HEK293 (cell line): ENCODE data around the gene POFUT2.
A peak's percentile ranks its signal among the peaks of the same experiment; 100 is the strongest.

ENCODE experiments used
- CTCF ChIP-seq: fragments of 450-650 bp; formaldehyde crosslinking; IDR thresholded peaks from 2 replicates; pipeline ENCODE4 v1.5.1; 2016; ENCODE audit warnings: missing biosample characterization, missing genetic modification characterization
- GLI4 ChIP-seq: fragments of 450-650 bp; formaldehyde crosslinking; IDR thresholded peaks from 2 replicates; pipeline ENCODE4 v1.5.1; 2016; ENCODE audit warnings: missing biosample characterization, missing genetic modification characterization
- KLF1 ChIP-seq: fragments of 450-650 bp; formaldehyde crosslinking; IDR thresholded peaks from 2 replicates; pipeline ENCODE4 v1.5.1; 2016; ENCODE audit warnings: missing biosample characterization, missing genetic modification characterization
- KLF16 ChIP-seq: fragments of 450-650 bp; formaldehyde crosslinking; IDR thresholded peaks from 2 replicates; pipeline ENCODE4 v1.5.1; 2017; ENCODE audit warnings: missing biosample characterization, missing genetic modification characterization
- KLF17 ChIP-seq: fragments of 450-650 bp; formaldehyde crosslinking; IDR thresholded peaks from 2 replicates; pipeline ENCODE4 v1.5.1; 2016; ENCODE audit warnings: missing biosample characterization, missing genetic modification characterization
- MEIS1 ChIP-seq: sonication (generic); formaldehyde crosslinking; IDR thresholded peaks from 2 replicates; pipeline ENCODE4 v1.8.1; 2022; ENCODE audit warnings: missing genetic modification reagents, mild to moderate bottlenecking, borderline replicate concordance
- PRDM2 ChIP-seq: fragments of 450-650 bp; formaldehyde crosslinking; IDR thresholded peaks from 2 replicates; pipeline ENCODE4 v1.5.1; 2016; ENCODE audit warnings: missing biosample characterization, missing genetic modification characterization, borderline replicate concordance
- PRDM6 ChIP-seq: fragments of 450-650 bp; formaldehyde crosslinking; IDR thresholded peaks from 2 replicates; pipeline ENCODE4 v1.5.1; 2017; ENCODE audit warnings: missing biosample characterization, missing genetic modification characterization
- SETDB1 ChIP-seq: IDR thresholded peaks from one replicate; pipeline ENCODE4 v1.6.1; 2017; ENCODE audit warnings: mild to moderate bottlenecking, low read length, moderate library complexity, mixed read lengths; ENCODE audit not compliant: insufficient read length
- ZBTB7A ChIP-seq: fragments of 450-650 bp; formaldehyde crosslinking; IDR thresholded peaks from 2 replicates; pipeline ENCODE4 v1.5.1; 2016; ENCODE audit warnings: low read depth, missing biosample characterization, missing genetic modification characterization
- ZFP3 ChIP-seq: fragments of 450-650 bp; formaldehyde crosslinking; IDR thresholded peaks from 2 replicates; pipeline ENCODE4 v1.5.1; 2016; ENCODE audit warnings: low read depth, missing biosample characterization, missing genetic modification characterization
- ZNF133 ChIP-seq: fragments of 450-650 bp; formaldehyde crosslinking; IDR thresholded peaks from 2 replicates; pipeline ENCODE4 v1.5.1; 2016; ENCODE audit warnings: missing biosample characterization, missing genetic modification characterization
- ZNF146 ChIP-seq: fragments of 450-650 bp; formaldehyde crosslinking; IDR thresholded peaks from 2 replicates; pipeline ENCODE4 v1.5.1; 2016; ENCODE audit warnings: missing biosample characterization, missing genetic modification characterization
- ZNF174 ChIP-seq: fragments of 450-650 bp; formaldehyde crosslinking; IDR thresholded peaks from 2 replicates; pipeline ENCODE4 v1.5.0; 2017; ENCODE audit warnings: missing biosample characterization, mild to moderate bottlenecking, missing genetic modification characterization
- ZNF214 ChIP-seq: fragments of 450-650 bp; formaldehyde crosslinking; IDR thresholded peaks from 2 replicates; pipeline ENCODE4 v1.5.1; 2017; ENCODE audit warnings: missing biosample characterization, mild to moderate bottlenecking, missing genetic modification characterization, borderline replicate concordance
- ZNF311 ChIP-seq: fragments of 450-650 bp; formaldehyde crosslinking; IDR thresholded peaks from 2 replicates; pipeline ENCODE4 v1.5.1; 2017; ENCODE audit warnings: missing biosample characterization, missing genetic modification characterization, borderline replicate concordance
- ZNF324 ChIP-seq: fragments of 450-650 bp; formaldehyde crosslinking; IDR thresholded peaks from 2 replicates; pipeline ENCODE4 v1.5.1; 2016; ENCODE audit warnings: missing biosample characterization, missing genetic modification characterization
- ZNF366 ChIP-seq: fragments of 450-650 bp; formaldehyde crosslinking; conservative IDR thresholded peaks from 2 replicates; pipeline ENCODE4 v1.5.1; 2016; ENCODE audit warnings: missing biosample characterization, missing genetic modification characterization
- ZNF391 ChIP-seq: fragments of 450-650 bp; formaldehyde crosslinking; IDR thresholded peaks from 2 replicates; pipeline ENCODE4 v1.5.1; 2016; ENCODE audit warnings: low read depth, missing biosample characterization, missing genetic modification characterization, borderline replicate concordance
- ZNF404 ChIP-seq: fragments of 450-650 bp; formaldehyde crosslinking; IDR thresholded peaks from 2 replicates; pipeline ENCODE4 v1.5.1; 2017; ENCODE audit warnings: missing biosample characterization, missing genetic modification characterization
- ZNF449 ChIP-seq: fragments of 450-650 bp; formaldehyde crosslinking; IDR thresholded peaks from 2 replicates; pipeline ENCODE4 v1.5.1; 2017; ENCODE audit warnings: missing biosample characterization, mild to moderate bottlenecking, missing genetic modification characterization, moderate library complexity
- ZNF530 ChIP-seq: fragments of 450-650 bp; formaldehyde crosslinking; IDR thresholded peaks from 2 replicates; pipeline ENCODE4 v1.5.1; 2016; ENCODE audit warnings: low read depth, missing biosample characterization, missing genetic modification characterization
- ZNF549 ChIP-seq: fragments of 450-650 bp; IDR thresholded peaks from 2 replicates; pipeline ENCODE4 v1.5.1; 2018; ENCODE audit warnings: missing biosample characterization, missing genetic modification characterization, mild to moderate bottlenecking, inconsistent platforms, moderate library complexity
- ZNF629 ChIP-seq: fragments of 450-650 bp; formaldehyde crosslinking; IDR thresholded peaks from 2 replicates; pipeline ENCODE4 v1.5.1; 2017; ENCODE audit warnings: missing biosample characterization, missing genetic modification characterization
- ZNF660 ChIP-seq: fragments of 450-650 bp; IDR thresholded peaks from 2 replicates; pipeline ENCODE4 v1.5.1; 2018; ENCODE audit warnings: missing biosample characterization, mild to moderate bottlenecking, missing genetic modification characterization
- ZNF677 ChIP-seq: fragments of 450-650 bp; IDR thresholded peaks from 2 replicates; pipeline ENCODE4 v1.5.0; 2018; ENCODE audit warnings: missing biosample characterization, mild to moderate bottlenecking, missing genetic modification characterization, moderate library complexity
- ZNF707 ChIP-seq: fragments of 450-650 bp; formaldehyde crosslinking; IDR thresholded peaks from 2 replicates; pipeline ENCODE4 v1.5.1; 2016; ENCODE audit warnings: missing biosample characterization, missing genetic modification characterization
- ZNF747 ChIP-seq: fragments of 450-650 bp; formaldehyde crosslinking; IDR thresholded peaks from 2 replicates; pipeline ENCODE4 v1.5.1; 2016; ENCODE audit warnings: missing biosample characterization, missing genetic modification characterization

The POFUT2 gene

GRCh38 chr21:45292399-45293219 is 4.9 kb upstream of the POFUT2 start (continued):
- no peak for TF ChIP-seq PRDM6 (tag by site-specific recombination)
- 0 out of 2 replicates have a peak, but pooled peaks have one; percentile 11 for TF ChIP-seq KLF1 (tag by site-specific recombination)
- TF ChIP-seq ZNF174 (tag by site-specific recombination), result no peak
- TF ChIP-seq ZNF391 (tag by site-specific recombination), result peak; percentile 58; the same call in 1 of the 2 replicates
- peak; percentile 95 for TF ChIP-seq ZNF660 (tag by site-specific recombination)
- no peak for TF ChIP-seq ZNF133
- TF ChIP-seq ZBTB7A, result 0 out of 2 replicates have a peak, but pooled peaks have one; percentile 32
- peak; percentile 81; the same call in 1 of the 2 replicates for TF ChIP-seq KLF17
- no peak for TF ChIP-seq ZNF449
- TF ChIP-seq ZNF214 (tag by site-specific recombination), result no peak
- TF ChIP-seq ZNF324 (tag by site-specific recombination), result no peak
- TF ChIP-seq KLF16 (tag by site-specific recombination), result no peak
- 0 out of 2 replicates have a peak, but pooled peaks have one; percentile 28 for TF ChIP-seq ZNF629
- TF ChIP-seq GLI4 (tag by site-specific recombination), result no peak
- TF ChIP-seq ZNF146 (tag by site-specific recombination), result no peak
- TF ChIP-seq ZNF549 (tag by site-specific recombination), result no peak
- peak; percentile 99 for TF ChIP-seq CTCF
- no peak for TF ChIP-seq ZNF311 (tag by site-specific recombination)
- TF ChIP-seq ZNF366 (tag by site-specific recombination), result no peak
- TF ChIP-seq ZNF747 (tag by site-specific recombination), result no peak
- TF ChIP-seq ZFP3 (tag by site-specific recombination), result no peak
- no peak for TF ChIP-seq ZNF707
- no peak for TF ChIP-seq ZNF677 (tag by site-specific recombination)
- no peak for TF ChIP-seq MEIS1 (CRISPR knock-in tag)
- TF ChIP-seq PRDM2 (tag by site-specific recombination), result no peak
- TF ChIP-seq ZNF530, result 0 out of 2 replicates have a peak, but pooled peaks have one; percentile 32
- no peak for TF ChIP-seq SETDB1
- TF ChIP-seq ZNF404 (tag by site-specific recombination), result no peak
